HL-60 (cell line): ENCODE measurements around the gene DOCK10.

Experiments used
- DNase-seq, 2 experiments: peaks; one replicate each; pipeline ENCODE4 v3.0.0-alpha.2; 2010 to 2020; ENCODE audit warnings: low read depth in 1 of 2, low spot score in 1 of 2
- H3K27ac ChIP-seq: fragments of 250-450 bp; sonication (Bioruptor Pico); replicated peaks from 2 replicates; pipeline ENCODE4 v1.5.1; 2020; ENCODE audit warnings: mild to moderate bottlenecking, moderate library complexity
- H3K27me3 ChIP-seq: fragments of 250-450 bp; sonication (Bioruptor Pico); 2 replicates; pipeline ENCODE4 v1.5.1; 2021; ENCODE audit warnings: mild to moderate bottlenecking, moderate library complexity; ENCODE audit not compliant: insufficient read depth, poor library complexity, severe bottlenecking
- H3K4me3 ChIP-seq: replicated peaks from 2 replicates; pipeline ENCODE4 v1.5.1; 2011; ENCODE audit warnings: mild to moderate bottlenecking, control low read depth, low read length; ENCODE audit not compliant: insufficient read depth
- GABPA ChIP-seq: IDR thresholded peaks from 2 replicates; pipeline ENCODE4 v1.6.1; 2012; ENCODE audit warnings: low read depth
- POLR2AphosphoS5 ChIP-seq: IDR thresholded peaks from 2 replicates; pipeline ENCODE4 v1.6.1; 2012; ENCODE audit warnings: low read depth
- REST ChIP-seq: IDR thresholded peaks from 2 replicates; pipeline ENCODE4 v1.6.1; 2012; ENCODE audit warnings: low read depth; ENCODE audit not compliant: insufficient replicate concordance
- SPI1 ChIP-seq: IDR thresholded peaks from 2 replicates; pipeline ENCODE4 v1.6.1; 2012; ENCODE audit warnings: low read depth, mild to moderate bottlenecking, borderline replicate concordance
- TF ChIP-seq, protein P1 (sequence below): IDR thresholded peaks from one replicate; pipeline ENCODE4 v1.5.1; 2011; ENCODE audit warnings: low read length, control low read depth, inconsistent platforms; ENCODE audit not compliant: insufficient read depth

DOCK10 gene

GRCh38 chr2:224807153-224807964 lies 234.9 kb downstream of the DOCK10 start:
- H3K27ac ChIP-seq = no peak overlapping the region
- H3K4me3 ChIP-seq = no peak overlapping the region
- TF ChIP-seq REST = no peak
- no peak for TF ChIP-seq POLR2AphosphoS5
- no peak for TF ChIP-seq SPI1
- no peak for TF ChIP-seq GABPA
- TF ChIP-seq, protein P1, sequence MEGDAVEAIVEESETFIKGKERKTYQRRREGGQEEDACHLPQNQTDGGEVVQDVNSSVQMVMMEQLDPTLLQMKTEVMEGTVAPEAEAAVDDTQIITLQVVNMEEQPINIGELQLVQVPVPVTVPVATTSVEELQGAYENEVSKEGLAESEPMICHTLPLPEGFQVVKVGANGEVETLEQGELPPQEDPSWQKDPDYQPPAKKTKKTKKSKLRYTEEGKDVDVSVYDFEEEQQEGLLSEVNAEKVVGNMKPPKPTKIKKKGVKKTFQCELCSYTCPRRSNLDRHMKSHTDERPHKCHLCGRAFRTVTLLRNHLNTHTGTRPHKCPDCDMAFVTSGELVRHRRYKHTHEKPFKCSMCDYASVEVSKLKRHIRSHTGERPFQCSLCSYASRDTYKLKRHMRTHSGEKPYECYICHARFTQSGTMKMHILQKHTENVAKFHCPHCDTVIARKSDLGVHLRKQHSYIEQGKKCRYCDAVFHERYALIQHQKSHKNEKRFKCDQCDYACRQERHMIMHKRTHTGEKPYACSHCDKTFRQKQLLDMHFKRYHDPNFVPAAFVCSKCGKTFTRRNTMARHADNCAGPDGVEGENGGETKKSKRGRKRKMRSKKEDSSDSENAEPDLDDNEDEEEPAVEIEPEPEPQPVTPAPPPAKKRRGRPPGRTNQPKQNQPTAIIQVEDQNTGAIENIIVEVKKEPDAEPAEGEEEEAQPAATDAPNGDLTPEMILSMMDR = no peak
- DNase-seq = no peak
- H3K27me3 ChIP-seq = no peaks in the 10 kb centered on the region

DNA sequence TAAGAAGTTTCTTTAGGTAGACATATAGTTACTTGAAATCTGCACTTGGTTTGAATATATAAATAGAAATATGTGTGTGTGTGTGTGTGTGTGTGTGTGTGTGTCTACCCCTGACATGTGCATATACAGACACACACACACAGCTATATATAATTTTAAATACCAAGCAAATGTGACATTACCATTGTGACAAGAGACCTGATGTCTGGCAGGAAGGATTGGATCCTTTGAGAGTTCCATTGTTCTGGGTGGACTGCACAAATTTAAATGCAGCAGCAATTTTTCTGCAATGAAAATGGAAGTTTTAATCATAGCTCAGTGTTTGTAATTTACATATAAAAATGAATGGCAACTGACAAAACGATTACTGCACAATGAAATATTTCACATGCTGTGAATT lies 238.3 kb downstream of the DOCK10 start:
- TF ChIP-seq POLR2AphosphoS5 = no peak
- TF ChIP-seq, protein P1 = no peak
- no peak for TF ChIP-seq GABPA
- no peak for TF ChIP-seq SPI1
- no peak for TF ChIP-seq REST
- H3K27me3 ChIP-seq = no peaks in the 10 kb centered on the region
- DNase-seq = no peak
- no peak overlapping the region for H3K4me3 ChIP-seq
- no peak overlapping the region for H3K27ac ChIP-seq

DNA sequence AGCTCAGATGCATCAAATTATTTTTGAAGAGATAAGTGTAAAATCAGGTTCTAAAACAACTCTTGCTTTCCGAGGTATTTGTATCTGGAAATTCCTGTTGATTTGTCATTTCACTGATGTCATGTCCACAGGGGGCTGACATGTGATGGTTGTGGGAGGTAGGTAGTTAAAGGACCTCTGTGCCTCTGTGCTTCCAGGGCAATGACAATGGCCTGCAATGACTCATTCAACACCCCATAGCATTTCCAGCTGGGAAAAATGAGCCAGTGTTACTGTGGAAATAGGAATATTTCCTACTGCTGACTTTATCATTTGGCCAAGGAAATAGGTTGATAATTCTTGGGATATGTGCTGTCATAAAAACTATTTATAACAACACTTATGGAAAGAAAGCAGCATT lies 239.9 kb downstream of the DOCK10 start:
- H3K4me3 ChIP-seq = no peak overlapping the region
- TF ChIP-seq, protein P1 = no peak
- TF ChIP-seq SPI1 (no peak), REST (no peak), GABPA (no peak), POLR2AphosphoS5 (no peak)
- H3K27ac ChIP-seq = no peak overlapping the region
- DNase-seq = no peak
- no peaks in the 10 kb centered on the region for H3K27me3 ChIP-seq
